Measurements from ENCODE around the gene ZNF407. TPM values are rescaled to one million over a fixed set of nuclear protein-coding genes. Genes with fewer than 3 reads are reported as not detected.

ZNF407 gene
- total RNA-seq, 4 donors from 2014 or later = 18.1 to 29.1 (median 19.7) TPM

DNA sequence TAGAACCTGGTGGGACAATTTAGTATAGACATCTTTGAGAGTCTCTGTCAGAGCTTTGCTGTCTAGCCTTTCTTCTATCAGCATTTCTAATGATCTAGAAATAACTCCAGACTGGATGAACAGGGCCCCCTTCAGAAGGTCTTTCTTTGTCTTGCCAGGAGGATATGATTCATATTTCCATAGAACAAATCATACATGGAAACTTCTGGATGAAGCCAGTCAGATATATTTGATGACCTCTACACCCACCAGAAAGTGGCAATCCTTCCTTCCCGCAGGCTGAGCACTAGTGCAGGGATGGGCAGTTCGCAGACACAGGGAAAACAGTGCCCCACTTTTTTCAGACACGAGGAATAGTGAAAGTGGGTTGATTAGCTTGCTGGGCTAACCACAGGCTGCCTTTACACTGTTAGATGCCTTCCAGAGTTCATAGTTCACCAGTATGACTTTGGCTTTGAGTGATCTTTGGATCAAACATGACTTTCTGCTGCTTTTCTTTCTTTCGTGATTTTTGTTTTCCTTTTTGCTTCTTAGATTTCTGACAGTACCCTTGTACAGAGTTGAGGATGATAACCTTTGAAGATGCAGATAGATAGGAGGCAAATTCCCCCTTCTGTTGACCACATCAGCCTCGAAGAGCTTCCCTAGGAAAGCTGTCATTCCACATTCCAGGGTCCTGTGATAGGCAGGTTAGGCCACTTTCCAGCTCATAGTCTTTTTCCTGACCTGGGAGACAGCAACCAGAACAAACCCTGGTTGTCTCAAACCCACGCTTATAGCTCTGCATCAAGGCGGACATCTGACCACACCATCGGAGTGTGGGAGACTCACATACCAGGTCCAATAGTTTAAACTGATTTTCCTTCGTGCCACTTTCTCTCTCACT is 237.0 kb downstream of the ZNF407 start:
- Histone ChIP-seq H3K27ac (no peak overlapping the region), H3K9me3 (no peaks in the 10 kb centered on the region), H3K4me1 (peaks cover 0 to 9% (median 0%) of the 10 kb centered on the region in 3 donors), H3K4me3 (no peak overlapping the region), H3K36me3 (no peaks in the 10 kb centered on the region), H3K27me3 (no peaks in the 10 kb centered on the region)
- TF ChIP-seq POLR2A (IDR thresholded peaks at IDR 0.05) (no peak), EP300 (IDR thresholded peaks at IDR 0.05) (no peak), POLR2AphosphoS5 (IDR thresholded peaks at IDR 0.05) (no peak)
- TF ChIP-seq, protein P1, sequence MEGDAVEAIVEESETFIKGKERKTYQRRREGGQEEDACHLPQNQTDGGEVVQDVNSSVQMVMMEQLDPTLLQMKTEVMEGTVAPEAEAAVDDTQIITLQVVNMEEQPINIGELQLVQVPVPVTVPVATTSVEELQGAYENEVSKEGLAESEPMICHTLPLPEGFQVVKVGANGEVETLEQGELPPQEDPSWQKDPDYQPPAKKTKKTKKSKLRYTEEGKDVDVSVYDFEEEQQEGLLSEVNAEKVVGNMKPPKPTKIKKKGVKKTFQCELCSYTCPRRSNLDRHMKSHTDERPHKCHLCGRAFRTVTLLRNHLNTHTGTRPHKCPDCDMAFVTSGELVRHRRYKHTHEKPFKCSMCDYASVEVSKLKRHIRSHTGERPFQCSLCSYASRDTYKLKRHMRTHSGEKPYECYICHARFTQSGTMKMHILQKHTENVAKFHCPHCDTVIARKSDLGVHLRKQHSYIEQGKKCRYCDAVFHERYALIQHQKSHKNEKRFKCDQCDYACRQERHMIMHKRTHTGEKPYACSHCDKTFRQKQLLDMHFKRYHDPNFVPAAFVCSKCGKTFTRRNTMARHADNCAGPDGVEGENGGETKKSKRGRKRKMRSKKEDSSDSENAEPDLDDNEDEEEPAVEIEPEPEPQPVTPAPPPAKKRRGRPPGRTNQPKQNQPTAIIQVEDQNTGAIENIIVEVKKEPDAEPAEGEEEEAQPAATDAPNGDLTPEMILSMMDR (IDR thresholded peaks at IDR 0.05) = no peak
- no peak for ATAC-seq
- WGBS, 2 donors (ENCODE audit: low coverage in 1 of 2) = 69 to 84% methylated on average over 4 to 8 of the region's 9 CpGs

GRCh38 chr18:74836296-74837139 is 238.8 kb downstream of the ZNF407 start:
- ATAC-seq = no peak
- TF ChIP-seq, protein P1 (IDR thresholded peaks at IDR 0.05) = no peak
- TF ChIP-seq POLR2A (IDR thresholded peaks at IDR 0.05) = no peak
- TF ChIP-seq EP300 (IDR thresholded peaks at IDR 0.05) = no peak
- TF ChIP-seq POLR2AphosphoS5 (IDR thresholded peaks at IDR 0.05) = no peak
- Histone ChIP-seq H3K27ac (no peak overlapping the region), H3K4me1 (peaks cover 0 to 9% (median 0%) of the 10 kb centered on the region in 3 donors), H3K36me3 (no peaks in the 10 kb centered on the region), H3K27me3 (no peaks in the 10 kb centered on the region), H3K4me3 (no peak overlapping the region), H3K9me3 (no peaks in the 10 kb centered on the region)
- WGBS, 2 donors (ENCODE audit: low coverage in 1 of 2) = 54 to 65% methylated on average over 8 of the region's 8 CpGs

DNA sequence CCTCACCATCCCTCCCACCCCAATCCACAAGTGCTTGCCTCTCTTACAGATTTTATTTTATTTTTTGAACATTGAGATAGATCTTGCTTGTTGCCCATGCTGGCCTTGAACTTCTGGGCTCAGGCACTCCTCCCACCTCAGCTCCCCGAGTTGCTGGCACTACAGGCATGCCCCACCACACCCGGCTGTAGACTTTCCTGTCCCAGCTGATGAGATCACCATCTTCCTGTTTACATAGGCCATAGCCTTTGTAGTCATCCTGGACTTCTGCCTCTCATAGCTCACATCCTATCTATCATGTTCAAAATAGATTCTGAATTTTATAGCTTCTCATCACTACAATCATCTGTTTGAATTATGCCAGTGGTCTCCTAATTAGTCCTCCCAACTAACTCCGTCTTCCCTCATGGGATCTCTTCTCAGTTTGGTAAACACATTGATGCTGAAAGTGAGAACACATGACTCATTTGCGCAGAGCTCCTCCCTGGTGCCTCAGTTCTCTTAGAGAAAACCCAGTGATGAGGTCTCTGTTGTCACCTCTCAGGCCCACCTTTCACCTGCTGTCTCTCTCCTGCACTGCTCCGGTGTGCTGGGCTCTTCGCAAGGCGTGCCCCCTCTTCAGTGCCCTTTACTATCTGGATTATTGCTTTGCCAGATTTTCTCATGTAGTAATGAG is 243.0 kb downstream of the ZNF407 start:
- no peak for ATAC-seq

DNA sequence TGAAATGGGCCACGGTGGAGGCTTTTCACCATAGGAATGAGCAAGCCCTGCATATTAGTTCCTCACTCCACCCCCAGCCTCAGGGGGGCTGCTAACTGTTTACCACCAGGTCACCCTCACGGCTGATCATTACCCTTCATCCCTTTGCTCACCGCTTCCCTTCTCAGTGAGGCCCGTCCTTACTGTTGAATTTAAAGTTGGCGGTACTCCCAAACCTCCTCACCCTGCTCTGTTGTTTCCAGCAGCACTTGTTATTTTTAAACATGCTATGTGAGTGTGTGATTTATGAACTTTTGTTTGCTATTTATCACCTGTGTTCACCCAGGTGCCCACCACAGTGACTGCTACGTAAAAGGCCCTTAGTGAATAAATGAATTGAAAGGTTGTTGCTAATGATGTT is 243.6 kb downstream of the ZNF407 start:
- Histone ChIP-seq H3K27me3 (no peaks in the 10 kb centered on the region), H3K36me3 (no peaks in the 10 kb centered on the region), H3K27ac (no peak overlapping the region), H3K4me1 (peaks cover 0 to 6% (median 0%) of the 10 kb centered on the region in 3 donors), H3K4me3 (no peak overlapping the region), H3K9me3 (no peaks in the 10 kb centered on the region)
- TF ChIP-seq, protein P1 (IDR thresholded peaks at IDR 0.05) = no peak
- TF ChIP-seq EP300 (IDR thresholded peaks at IDR 0.05) (no peak), POLR2A (IDR thresholded peaks at IDR 0.05) (no peak), POLR2AphosphoS5 (IDR thresholded peaks at IDR 0.05) (no peak)
- WGBS, 2 donors (ENCODE audit: low coverage in 1 of 2) = 76 to 82% methylated on average over 4 to 6 of the region's 6 CpGs
- ATAC-seq = no peak

More for the DNA sequence above, 243.0 kb downstream of the ZNF407 start:
- Histone ChIP-seq H3K4me1 (peaks cover 0 to 9% (median 0%) of the 10 kb centered on the region in 3 donors), H3K27me3 (no peaks in the 10 kb centered on the region), H3K4me3 (no peak overlapping the region), H3K9me3 (no peaks in the 10 kb centered on the region), H3K36me3 (no peaks in the 10 kb centered on the region), H3K27ac (no peak overlapping the region)
- 66 to 79% methylated on average over 6 to 7 of the region's 7 CpGs for whole genome bisulfite sequencing, 2 donors (ENCODE audit: low coverage in 1 of 2)
- TF ChIP-seq EP300 (IDR thresholded peaks at IDR 0.05) (no peak), POLR2AphosphoS5 (IDR thresholded peaks at IDR 0.05) (no peak), POLR2A (IDR thresholded peaks at IDR 0.05) (no peak)
- TF ChIP-seq, protein P1 (IDR thresholded peaks at IDR 0.05) = no peak

Data from gastroesophageal sphincter (tissue), 4 donors.